ENCODE results near the gene WDR55. TPM values are rescaled to one million over a fixed set of nuclear protein-coding genes. Genes with fewer than 3 reads are reported as not detected.
A peak's percentile ranks its signal among the peaks of the same experiment; 100 is the strongest.
"Not testable (repeated sequence)": the region's sequence is repeated elsewhere in the genome, so short reads cannot be mapped to it uniquely, and the experiment has no call there.

The WDR55 gene
- total RNA-seq, 4 donors from 2014 or later, result 24.2 to 29.5 (median 25.4) TPM

DNA sequence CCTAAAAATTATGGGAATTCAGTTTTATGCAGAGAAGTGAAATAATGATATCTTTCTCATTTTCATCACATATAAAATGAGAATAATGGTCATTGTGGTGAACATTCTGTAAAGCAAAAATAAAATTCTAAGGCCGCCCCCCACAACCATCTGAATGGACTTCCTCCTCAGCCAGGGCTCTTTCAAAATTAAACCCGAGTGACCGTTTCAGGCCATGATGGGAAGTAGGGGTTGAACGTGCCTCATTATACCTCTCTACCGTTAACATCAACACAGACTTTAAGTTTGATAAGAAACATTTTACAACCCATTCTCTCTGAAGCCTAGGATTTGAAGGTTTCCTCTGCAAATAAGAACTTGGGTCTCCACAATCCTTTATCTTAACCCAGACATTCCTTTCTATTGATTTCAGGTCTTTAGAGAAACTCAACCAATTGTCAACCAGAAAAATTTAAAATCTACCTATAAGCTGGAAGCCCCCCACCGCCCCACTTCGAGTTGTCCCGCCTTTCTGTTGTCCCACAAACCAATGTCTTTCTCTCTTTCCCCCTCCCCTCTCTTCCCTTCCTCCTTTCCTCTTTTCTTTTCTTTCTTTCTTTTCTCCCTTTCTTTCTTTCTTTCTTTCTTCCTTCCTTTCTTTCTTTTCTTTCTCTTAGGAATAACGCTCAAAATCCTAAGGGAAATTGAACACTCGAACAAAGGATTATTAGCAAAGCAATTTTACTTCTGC is 27.2 kb upstream of the WDR55 start:
- Histone ChIP-seq H3K4me3 (no peak overlapping the region), H3K4me1 (peaks cover 11 to 60% (median 23%) of the 10 kb centered on the region in 3 donors), H3K9me3 (no peaks in the 10 kb centered on the region), H3K36me3 (peaks cover 0 to 10% (median 0%) of the 10 kb centered on the region in 3 donors), H3K27me3 (no peaks in the 10 kb centered on the region), H3K27ac (no peak overlapping the region)
- TF ChIP-seq POLR2A (IDR thresholded peaks at IDR 0.05), result no peak
- TF ChIP-seq, protein P1, sequence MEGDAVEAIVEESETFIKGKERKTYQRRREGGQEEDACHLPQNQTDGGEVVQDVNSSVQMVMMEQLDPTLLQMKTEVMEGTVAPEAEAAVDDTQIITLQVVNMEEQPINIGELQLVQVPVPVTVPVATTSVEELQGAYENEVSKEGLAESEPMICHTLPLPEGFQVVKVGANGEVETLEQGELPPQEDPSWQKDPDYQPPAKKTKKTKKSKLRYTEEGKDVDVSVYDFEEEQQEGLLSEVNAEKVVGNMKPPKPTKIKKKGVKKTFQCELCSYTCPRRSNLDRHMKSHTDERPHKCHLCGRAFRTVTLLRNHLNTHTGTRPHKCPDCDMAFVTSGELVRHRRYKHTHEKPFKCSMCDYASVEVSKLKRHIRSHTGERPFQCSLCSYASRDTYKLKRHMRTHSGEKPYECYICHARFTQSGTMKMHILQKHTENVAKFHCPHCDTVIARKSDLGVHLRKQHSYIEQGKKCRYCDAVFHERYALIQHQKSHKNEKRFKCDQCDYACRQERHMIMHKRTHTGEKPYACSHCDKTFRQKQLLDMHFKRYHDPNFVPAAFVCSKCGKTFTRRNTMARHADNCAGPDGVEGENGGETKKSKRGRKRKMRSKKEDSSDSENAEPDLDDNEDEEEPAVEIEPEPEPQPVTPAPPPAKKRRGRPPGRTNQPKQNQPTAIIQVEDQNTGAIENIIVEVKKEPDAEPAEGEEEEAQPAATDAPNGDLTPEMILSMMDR (IDR thresholded peaks at IDR 0.05), result no peak
- no peak for DNase-seq
- WGBS, 2 donors, result 77 to 88% methylated on average over 10 of the region's 10 CpGs
- intact Hi-C loops (cut with DNase I), result loop anchor here (10.0 kb wide), 1 partner anchor 263 kb away; no protein-coding TSS in a partner anchor

DNA sequence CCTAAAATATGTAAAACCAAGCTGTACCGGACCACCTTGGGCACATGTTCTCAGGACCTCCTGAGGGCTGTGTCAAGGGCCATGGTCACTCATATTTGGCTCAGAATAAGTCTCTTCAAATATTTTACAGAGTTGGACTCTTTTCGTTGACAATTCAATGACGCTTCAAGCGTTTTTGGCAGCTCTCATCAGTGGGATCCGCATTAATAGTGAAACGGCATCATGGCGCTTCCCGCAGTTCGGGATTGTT is 25.9 kb upstream of the WDR55 start:
- Histone ChIP-seq H3K36me3 (peaks cover 0 to 23% (median 8%) of the 10 kb centered on the region in 3 donors), H3K27ac (peak overlapping the region; percentile 93 to 96 (median 95)), H3K4me3 (peak overlapping the region; percentile 76 to 89 (median 85)), H3K4me1 (peaks cover 11 to 53% (median 12%) of the 10 kb centered on the region in 3 donors)
- not testable (repeated sequence) for H3K9me3 ChIP-seq, H3K27me3 ChIP-seq, DNase-seq
- intact Hi-C loops (cut with DNase I), result loop anchor here (10.0 kb wide), 1 partner anchor 264 kb away; no protein-coding TSS in a partner anchor
- WGBS, 2 donors, result 6 to 13% methylated on average over 9 of the region's 9 CpGs

DNA sequence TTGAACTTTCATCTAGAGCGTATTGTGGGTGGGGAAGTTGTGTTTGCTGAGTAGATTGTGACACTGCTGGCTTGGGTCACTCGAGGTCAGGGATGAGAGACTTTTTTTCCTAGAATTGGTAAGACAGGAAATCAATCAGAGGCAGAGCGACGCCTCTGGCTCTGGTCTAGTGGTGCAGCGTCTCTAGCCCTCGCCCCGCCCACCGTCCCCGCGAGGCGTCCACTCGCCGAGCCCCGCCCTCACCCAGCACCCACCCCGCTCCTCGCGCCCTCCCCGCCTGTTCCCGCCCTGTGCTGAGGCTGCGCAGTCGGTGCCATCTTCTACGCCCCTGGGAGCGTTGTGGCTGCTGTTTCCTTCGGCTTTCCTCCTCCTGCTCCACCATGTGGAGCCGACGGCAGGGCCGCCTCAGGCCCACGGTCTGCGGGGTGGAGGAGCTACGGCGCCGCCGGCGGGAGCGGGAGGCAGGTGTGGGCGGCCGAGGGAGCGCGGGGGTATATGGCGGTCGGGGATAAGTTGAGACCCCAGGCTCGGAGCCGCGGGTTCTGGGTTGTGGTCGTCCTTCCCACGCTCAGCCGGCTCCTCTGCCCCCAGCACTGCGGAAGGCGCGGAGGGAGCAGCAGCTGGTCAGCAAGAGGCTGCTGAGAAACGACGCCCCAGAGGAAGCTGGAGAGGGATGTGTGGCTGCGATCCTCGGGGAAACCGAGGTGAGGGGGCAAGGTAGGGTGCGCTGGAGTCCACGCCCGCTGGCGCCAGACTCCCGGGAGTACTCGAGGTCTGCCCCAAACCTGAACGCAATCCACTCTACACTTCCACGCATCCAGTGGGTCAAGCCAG is 25.3 kb upstream of the WDR55 start, which contains the start of gene TMCO6:
TMCO6 (plus strand) TSS at position 304 of the 834 bp plus-strand sequence; CDS start at position 381, 77 bp downstream.
- DNase-seq, result peak; percentile 90
- WGBS, 2 donors, result 0 to 2% methylated on average over 21 of the region's 63 CpGs
- H3K9me3 ChIP-seq, result no peaks in the 10 kb centered on the region
- H3K27ac ChIP-seq, result peak within 1 kb of the TSS; percentile 93 to 96 (median 95)
- intact Hi-C loops (cut with DNase I), result loop anchor here (10.0 kb wide), 1 partner anchor 265 kb away; no protein-coding TSS in a partner anchor
- H3K4me3 ChIP-seq, result peak within 1 kb of the TSS; percentile 76 to 89 (median 85)
- H3K27me3 ChIP-seq, result no peaks in the 10 kb centered on the region
- TF ChIP-seq POLR2A (IDR thresholded peaks at IDR 0.05), result peak in 3 of 4 donors; percentile 23 to 80 (median 40)
- TF ChIP-seq, protein P1 (IDR thresholded peaks at IDR 0.05), result peak; percentile 35 to 67 (median 50)
- peaks cover 0 to 29% (median 10%) of the 10 kb centered on the region in 3 donors for H3K36me3 ChIP-seq
- peaks cover 11 to 50% (median 12%) of the 10 kb centered on the region in 3 donors for H3K4me1 ChIP-seq

DNA sequence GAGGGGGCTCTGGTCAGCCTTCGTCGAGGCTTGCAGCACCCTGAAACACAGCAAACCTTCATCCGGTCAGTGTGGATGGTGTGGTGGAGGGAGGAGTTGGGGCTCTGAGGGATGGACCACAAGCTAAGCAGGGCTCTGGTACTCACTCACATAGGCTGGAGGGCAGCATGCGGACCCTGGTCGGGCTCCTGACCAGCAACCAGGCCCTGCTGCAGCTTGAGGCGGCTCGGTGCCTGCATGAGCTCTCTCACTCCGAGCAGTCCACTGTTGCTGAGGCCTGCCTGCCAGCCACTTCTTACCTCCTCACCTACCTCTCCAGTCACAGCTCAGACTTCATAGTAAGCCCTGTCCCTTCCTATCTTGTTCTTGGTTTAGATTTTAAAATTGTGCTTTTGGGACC is 23.0 kb upstream of the WDR55 start:
- Histone ChIP-seq H3K9me3 (no peaks in the 10 kb centered on the region), H3K4me3 (no peak overlapping the region), H3K36me3 (peaks cover 0 to 46% (median 21%) of the 10 kb centered on the region in 3 donors), H3K4me1 (peaks cover 17 to 67% (median 19%) of the 10 kb centered on the region in 3 donors), H3K27me3 (no peaks in the 10 kb centered on the region), H3K27ac (peak overlapping the region in 1 of 4 donors; percentile 11)
- intact Hi-C loops (cut with DNase I), result loop anchor here (5.0 to 10.0 kb wide), 2 partner anchors 74 to 237 kb away; partner anchors contain the start of gene ANKHD1
- WGBS, 2 donors, result 85 to 87% methylated on average over 7 to 8 of the region's 8 CpGs
- TF ChIP-seq POLR2A (IDR thresholded peaks at IDR 0.05), result no peak
- TF ChIP-seq, protein P1 (IDR thresholded peaks at IDR 0.05), result no peak
- no peak for DNase-seq

DNA sequence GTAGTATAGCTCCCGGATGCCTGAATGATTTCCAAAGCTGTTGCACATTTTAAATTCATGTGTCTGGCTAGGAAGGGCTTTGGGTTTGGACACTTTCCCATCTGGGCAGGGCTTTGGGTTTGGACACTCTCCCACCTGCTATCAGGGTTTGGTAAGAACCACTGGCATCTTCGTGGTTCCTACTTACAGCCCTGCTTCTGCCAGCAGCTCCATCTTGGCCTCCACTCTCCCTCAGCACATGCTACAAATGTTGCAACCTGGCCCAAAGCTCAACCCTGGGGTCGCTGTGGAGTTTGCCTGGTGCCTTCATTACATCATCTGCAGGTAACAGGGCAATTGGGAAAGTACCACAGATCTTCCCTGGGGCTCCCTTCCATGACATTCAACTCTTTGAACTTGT is 22.0 kb upstream of the WDR55 start:
- Histone ChIP-seq H3K4me3 (no peak overlapping the region), H3K36me3 (peaks cover 0 to 46% (median 21%) of the 10 kb centered on the region in 3 donors), H3K27me3 (no peaks in the 10 kb centered on the region), H3K9me3 (no peaks in the 10 kb centered on the region), H3K4me1 (peaks cover 18 to 70% (median 20%) of the 10 kb centered on the region in 3 donors), H3K27ac (no peak overlapping the region)
- DNase-seq, result no peak
- intact Hi-C loops (cut with DNase I), result loop anchor here (5.0 to 10.0 kb wide), 2 partner anchors 75 to 238 kb away; partner anchors contain the start of gene ANKHD1
- 39 to 62% methylated on average over 3 of the region's 3 CpGs for WGBS, 2 donors
- TF ChIP-seq, protein P1 (IDR thresholded peaks at IDR 0.05), result no peak
- TF ChIP-seq POLR2A (IDR thresholded peaks at IDR 0.05), result no peak

All from esophagus squamous epithelium (tissue), 5 donors.